Measurements from ENCODE around the gene MARK3.
A peak's percentile ranks its signal among the peaks of the same experiment; 100 is the strongest.

The MARK3 gene

GRCh38 chr14:103528587-103529382, 143.6 kb downstream of the MARK3 start, which contains the start of gene TRMT61A:
Gene TRMT61A (plus strand): TSS chr14:103529196. CDS start chr14:103529979, 783 bp downstream.
- peak; percentile 91 to 96 (median 93) for DNase-seq

GRCh38 chr14:103529383-103530365, 144.5 kb downstream of the MARK3 start:
- DNase-seq, result peak in 1 of 3 donors; percentile 52

GRCh38 chr14:103530390-103530789, 145.2 kb downstream of the MARK3 start:
- DNase-seq, result peak in 1 of 3 donors; percentile 29

- no peak for DNase-seq
These were observed 145.6 kb downstream of the MARK3 start for GRCh38 chr14:103530831-103531230.

GRCh38 chr14:103531421-103532215, 146.4 kb downstream of the MARK3 start:
- no peak for DNase-seq

- DNase-seq, result no peak
These were observed 147.3 kb downstream of the MARK3 start for GRCh38 chr14:103532216-103533136.

GRCh38 chr14:103533137-103533998, 148.2 kb downstream of the MARK3 start:
- DNase-seq, result peak; percentile 62 to 86 (median 72)

- no peak for DNase-seq
These were observed 148.9 kb downstream of the MARK3 start for GRCh38 chr14:103533999-103534575.

GRCh38 chr14:103534576-103535061, 149.4 kb downstream of the MARK3 start:
- no peak for DNase-seq

GRCh38 chr14:103535081-103535890, 150.1 kb downstream of the MARK3 start:
- DNase-seq, result no peak

GRCh38 chr14:103535891-103536565, 150.8 kb downstream of the MARK3 start:
- no peak for DNase-seq

- no peak for DNase-seq
These were observed 151.5 kb downstream of the MARK3 start for GRCh38 chr14:103536693-103537092.

GRCh38 chr14:103537175-103537990, 152.2 kb downstream of the MARK3 start:
- peak; percentile 79 to 91 (median 88) for DNase-seq

GRCh38 chr14:103538291-103539055, 153.3 kb downstream of the MARK3 start:
- no peak for DNase-seq

GRCh38 chr14:103539056-103539825, 154.0 kb downstream of the MARK3 start:
- no peak for DNase-seq

All from suppressor macrophage treated with lipopolysaccharide for 1 hour (primary cell).